GM12878 (cell line): Measurements from ENCODE around the gene MMGT1.
"Not testable (repeated sequence)": the region's sequence is repeated elsewhere in the genome, so short reads cannot be mapped to it uniquely, and the experiment has no call there.

Source experiments
- BCL11A ChIP-seq: IDR thresholded peaks from 2 replicates; pipeline ENCODE4 v1.6.1; 2011; ENCODE audit warnings: low read depth, low read length
- EP300 ChIP-seq, 2 experiments: fragments of 150-350 bp in 1 of 2; IDR thresholded peaks; 2 replicates each; pipeline ENCODE4 v1.6.1; 2011 to 2012; ENCODE audit warnings: low read depth in 2 of 2, low read length in 2 of 2, borderline replicate concordance in 1 of 2, improper control_type of control experiment in 1 of 2, inconsistent platforms in 1 of 2; ENCODE audit not compliant: control insufficient read depth in 1 of 2
- EZH2 ChIP-seq: IDR thresholded peaks from 2 replicates; pipeline ENCODE4 v1.6.1; 2012; ENCODE audit warnings: low read depth, mild to moderate bottlenecking, control low read depth, inconsistent platforms, low read length, borderline replicate concordance; ENCODE audit not compliant: control insufficient read depth
- POLR2A ChIP-seq: IDR thresholded peaks from 2 replicates; pipeline ENCODE4 v1.6.1; 2011; ENCODE audit warnings: low read depth, mild to moderate bottlenecking, low read length
- POLR2AphosphoS2 ChIP-seq: IDR thresholded peaks from 2 replicates; pipeline ENCODE4 v1.6.1; 2011; ENCODE audit warnings: low read depth, mild to moderate bottlenecking, low read length, improper control_type of control experiment, moderate library complexity
- SIX5 ChIP-seq: IDR thresholded peaks from 2 replicates; pipeline ENCODE4 v1.6.1; 2011; ENCODE audit warnings: mild to moderate bottlenecking, low read depth, low read length, moderate library complexity; ENCODE audit not compliant: severe bottlenecking
- SRF ChIP-seq, 2 experiments: IDR thresholded peaks; 2 replicates each; pipeline ENCODE4 v1.6.1; 2011; ENCODE audit warnings: low read depth in 2 of 2, low read length in 2 of 2, mild to moderate bottlenecking in 1 of 2, moderate library complexity in 1 of 2
- TAF1 ChIP-seq: IDR thresholded peaks from 2 replicates; pipeline ENCODE4 v1.6.1; 2011; ENCODE audit warnings: mild to moderate bottlenecking, low read depth, low read length, borderline replicate concordance
- TARDBP ChIP-seq: IDR thresholded peaks from 2 replicates; pipeline ENCODE4 v1.6.1; 2016; ENCODE audit warnings: borderline replicate concordance
- YY1 ChIP-seq: IDR thresholded peaks from 2 replicates; pipeline ENCODE4 v1.6.1; 2011; ENCODE audit warnings: low read depth, mild to moderate bottlenecking, low read length
- TF ChIP-seq, protein P1 (sequence below): IDR thresholded peaks from 2 replicates; pipeline ENCODE4 v1.6.1; 2012; ENCODE audit warnings: improper control_type of control experiment, low read depth, low read length; ENCODE audit not compliant: insufficient replicate concordance
- TF ChIP-seq, protein P2 (sequence below): IDR thresholded peaks from 2 replicates; pipeline ENCODE4 v1.6.1; 2011; ENCODE audit warnings: low read depth, low read length, improper control_type of control experiment, borderline replicate concordance
- TF ChIP-seq, protein P3 (sequence below), 3 experiments: IDR thresholded peaks in 2 of 3; conservative IDR thresholded peaks in 1 of 3; 2 replicates each; pipeline ENCODE4 v1.5.1; 2011; ENCODE audit warnings: low read depth in 3 of 3, low read length in 3 of 3, mild to moderate bottlenecking in 3 of 3, control low read depth in 2 of 3, moderate library complexity in 2 of 3, inconsistent platforms in 1 of 3, mixed read lengths in 1 of 3; ENCODE audit not compliant: control insufficient read depth in 2 of 3, insufficient read depth in 1 of 3; ENCODE audit errors: extremely low read depth in 1 of 3
- TF ChIP-seq, protein P4 (sequence below): fragments of 450-650 bp; IDR thresholded peaks from 2 replicates; pipeline ENCODE4 v1.6.1; 2014; ENCODE audit warnings: mild to moderate bottlenecking

DNA sequence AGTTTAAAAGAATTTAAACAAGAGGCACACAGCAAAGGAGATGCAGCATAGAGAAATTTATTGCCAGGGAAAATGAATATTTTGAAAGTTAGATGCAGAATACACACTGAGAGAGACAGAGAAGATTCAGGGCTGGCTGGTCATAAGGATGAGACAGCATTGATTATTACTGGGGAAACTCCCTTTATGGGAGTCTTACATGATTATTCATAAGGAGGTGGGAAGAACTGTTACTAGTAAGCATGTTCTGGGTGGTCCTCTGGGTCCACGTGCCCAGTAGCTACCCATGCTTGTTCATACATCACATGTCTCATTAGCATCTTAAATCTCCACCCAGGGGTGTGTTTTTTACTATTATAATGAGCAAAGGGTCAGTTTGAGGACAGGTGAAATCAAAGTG is 53.3 kb downstream of the MMGT1 start:
- not testable (repeated sequence) for TF ChIP-seq POLR2AphosphoS2; EZH2; EP300 (IDR thresholded peaks at IDR 0.05; ENCODE audit: borderline replicate concordance in 1 of 2, control insufficient read depth in 1 of 2, low read depth in 2 of 2, low read length in 2 of 2); TARDBP; BCL11A; SIX5; TAF1; YY1; SRF (IDR thresholded peaks at IDR 0.05; ENCODE audit: low read depth in 2 of 2, low read length in 2 of 2); POLR2A
- TF ChIP-seq, protein P1, sequence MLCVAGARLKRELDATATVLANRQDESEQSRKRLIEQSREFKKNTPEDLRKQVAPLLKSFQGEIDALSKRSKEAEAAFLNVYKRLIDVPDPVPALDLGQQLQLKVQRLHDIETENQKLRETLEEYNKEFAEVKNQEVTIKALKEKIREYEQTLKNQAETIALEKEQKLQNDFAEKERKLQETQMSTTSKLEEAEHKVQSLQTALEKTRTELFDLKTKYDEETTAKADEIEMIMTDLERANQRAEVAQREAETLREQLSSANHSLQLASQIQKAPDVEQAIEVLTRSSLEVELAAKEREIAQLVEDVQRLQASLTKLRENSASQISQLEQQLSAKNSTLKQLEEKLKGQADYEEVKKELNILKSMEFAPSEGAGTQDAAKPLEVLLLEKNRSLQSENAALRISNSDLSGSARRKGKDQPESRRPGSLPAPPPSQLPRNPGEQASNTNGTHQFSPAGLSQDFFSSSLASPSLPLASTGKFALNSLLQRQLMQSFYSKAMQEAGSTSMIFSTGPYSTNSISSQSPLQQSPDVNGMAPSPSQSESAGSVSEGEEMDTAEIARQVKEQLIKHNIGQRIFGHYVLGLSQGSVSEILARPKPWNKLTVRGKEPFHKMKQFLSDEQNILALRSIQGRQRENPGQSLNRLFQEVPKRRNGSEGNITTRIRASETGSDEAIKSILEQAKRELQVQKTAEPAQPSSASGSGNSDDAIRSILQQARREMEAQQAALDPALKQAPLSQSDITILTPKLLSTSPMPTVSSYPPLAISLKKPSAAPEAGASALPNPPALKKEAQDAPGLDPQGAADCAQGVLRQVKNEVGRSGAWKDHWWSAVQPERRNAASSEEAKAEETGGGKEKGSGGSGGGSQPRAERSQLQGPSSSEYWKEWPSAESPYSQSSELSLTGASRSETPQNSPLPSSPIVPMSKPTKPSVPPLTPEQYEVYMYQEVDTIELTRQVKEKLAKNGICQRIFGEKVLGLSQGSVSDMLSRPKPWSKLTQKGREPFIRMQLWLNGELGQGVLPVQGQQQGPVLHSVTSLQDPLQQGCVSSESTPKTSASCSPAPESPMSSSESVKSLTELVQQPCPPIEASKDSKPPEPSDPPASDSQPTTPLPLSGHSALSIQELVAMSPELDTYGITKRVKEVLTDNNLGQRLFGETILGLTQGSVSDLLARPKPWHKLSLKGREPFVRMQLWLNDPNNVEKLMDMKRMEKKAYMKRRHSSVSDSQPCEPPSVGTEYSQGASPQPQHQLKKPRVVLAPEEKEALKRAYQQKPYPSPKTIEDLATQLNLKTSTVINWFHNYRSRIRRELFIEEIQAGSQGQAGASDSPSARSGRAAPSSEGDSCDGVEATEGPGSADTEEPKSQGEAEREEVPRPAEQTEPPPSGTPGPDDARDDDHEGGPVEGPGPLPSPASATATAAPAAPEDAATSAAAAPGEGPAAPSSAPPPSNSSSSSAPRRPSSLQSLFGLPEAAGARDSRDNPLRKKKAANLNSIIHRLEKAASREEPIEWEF = not testable (repeated sequence)
- TF ChIP-seq, protein P2, sequence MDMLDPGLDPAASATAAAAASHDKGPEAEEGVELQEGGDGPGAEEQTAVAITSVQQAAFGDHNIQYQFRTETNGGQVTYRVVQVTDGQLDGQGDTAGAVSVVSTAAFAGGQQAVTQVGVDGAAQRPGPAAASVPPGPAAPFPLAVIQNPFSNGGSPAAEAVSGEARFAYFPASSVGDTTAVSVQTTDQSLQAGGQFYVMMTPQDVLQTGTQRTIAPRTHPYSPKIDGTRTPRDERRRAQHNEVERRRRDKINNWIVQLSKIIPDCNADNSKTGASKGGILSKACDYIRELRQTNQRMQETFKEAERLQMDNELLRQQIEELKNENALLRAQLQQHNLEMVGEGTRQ = not testable (repeated sequence)
- TF ChIP-seq, protein P3, sequence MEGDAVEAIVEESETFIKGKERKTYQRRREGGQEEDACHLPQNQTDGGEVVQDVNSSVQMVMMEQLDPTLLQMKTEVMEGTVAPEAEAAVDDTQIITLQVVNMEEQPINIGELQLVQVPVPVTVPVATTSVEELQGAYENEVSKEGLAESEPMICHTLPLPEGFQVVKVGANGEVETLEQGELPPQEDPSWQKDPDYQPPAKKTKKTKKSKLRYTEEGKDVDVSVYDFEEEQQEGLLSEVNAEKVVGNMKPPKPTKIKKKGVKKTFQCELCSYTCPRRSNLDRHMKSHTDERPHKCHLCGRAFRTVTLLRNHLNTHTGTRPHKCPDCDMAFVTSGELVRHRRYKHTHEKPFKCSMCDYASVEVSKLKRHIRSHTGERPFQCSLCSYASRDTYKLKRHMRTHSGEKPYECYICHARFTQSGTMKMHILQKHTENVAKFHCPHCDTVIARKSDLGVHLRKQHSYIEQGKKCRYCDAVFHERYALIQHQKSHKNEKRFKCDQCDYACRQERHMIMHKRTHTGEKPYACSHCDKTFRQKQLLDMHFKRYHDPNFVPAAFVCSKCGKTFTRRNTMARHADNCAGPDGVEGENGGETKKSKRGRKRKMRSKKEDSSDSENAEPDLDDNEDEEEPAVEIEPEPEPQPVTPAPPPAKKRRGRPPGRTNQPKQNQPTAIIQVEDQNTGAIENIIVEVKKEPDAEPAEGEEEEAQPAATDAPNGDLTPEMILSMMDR (IDR thresholded peaks at IDR 0.05 in 2 of 3, conservative IDR thresholded peaks at IDR 0.05 in 1 of 3; ENCODE audit: control insufficient read depth in 2 of 3, extremely low read depth in 1 of 3, insufficient read depth in 1 of 3, low read depth in 3 of 3, low read length in 3 of 3) = not testable (repeated sequence)
- TF ChIP-seq, protein P4, sequence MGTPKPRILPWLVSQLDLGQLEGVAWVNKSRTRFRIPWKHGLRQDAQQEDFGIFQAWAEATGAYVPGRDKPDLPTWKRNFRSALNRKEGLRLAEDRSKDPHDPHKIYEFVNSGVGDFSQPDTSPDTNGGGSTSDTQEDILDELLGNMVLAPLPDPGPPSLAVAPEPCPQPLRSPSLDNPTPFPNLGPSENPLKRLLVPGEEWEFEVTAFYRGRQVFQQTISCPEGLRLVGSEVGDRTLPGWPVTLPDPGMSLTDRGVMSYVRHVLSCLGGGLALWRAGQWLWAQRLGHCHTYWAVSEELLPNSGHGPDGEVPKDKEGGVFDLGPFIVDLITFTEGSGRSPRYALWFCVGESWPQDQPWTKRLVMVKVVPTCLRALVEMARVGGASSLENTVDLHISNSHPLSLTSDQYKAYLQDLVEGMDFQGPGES = not testable (repeated sequence)
